ENCODE measurements around the gene STN1.
"Not testable (repeated sequence)": the region's sequence is repeated elsewhere in the genome, so short reads cannot be mapped to it uniquely, and the experiment has no call there.

The STN1 gene

GRCh38 chr10:103858360-103858759 lies 59.6 kb downstream of the STN1 start:
- no peak for DNase-seq

- DNase-seq: peak; percentile 18
These were observed 61.2 kb downstream of the STN1 start for GRCh38 chr10:103856797-103857170.

DNA sequence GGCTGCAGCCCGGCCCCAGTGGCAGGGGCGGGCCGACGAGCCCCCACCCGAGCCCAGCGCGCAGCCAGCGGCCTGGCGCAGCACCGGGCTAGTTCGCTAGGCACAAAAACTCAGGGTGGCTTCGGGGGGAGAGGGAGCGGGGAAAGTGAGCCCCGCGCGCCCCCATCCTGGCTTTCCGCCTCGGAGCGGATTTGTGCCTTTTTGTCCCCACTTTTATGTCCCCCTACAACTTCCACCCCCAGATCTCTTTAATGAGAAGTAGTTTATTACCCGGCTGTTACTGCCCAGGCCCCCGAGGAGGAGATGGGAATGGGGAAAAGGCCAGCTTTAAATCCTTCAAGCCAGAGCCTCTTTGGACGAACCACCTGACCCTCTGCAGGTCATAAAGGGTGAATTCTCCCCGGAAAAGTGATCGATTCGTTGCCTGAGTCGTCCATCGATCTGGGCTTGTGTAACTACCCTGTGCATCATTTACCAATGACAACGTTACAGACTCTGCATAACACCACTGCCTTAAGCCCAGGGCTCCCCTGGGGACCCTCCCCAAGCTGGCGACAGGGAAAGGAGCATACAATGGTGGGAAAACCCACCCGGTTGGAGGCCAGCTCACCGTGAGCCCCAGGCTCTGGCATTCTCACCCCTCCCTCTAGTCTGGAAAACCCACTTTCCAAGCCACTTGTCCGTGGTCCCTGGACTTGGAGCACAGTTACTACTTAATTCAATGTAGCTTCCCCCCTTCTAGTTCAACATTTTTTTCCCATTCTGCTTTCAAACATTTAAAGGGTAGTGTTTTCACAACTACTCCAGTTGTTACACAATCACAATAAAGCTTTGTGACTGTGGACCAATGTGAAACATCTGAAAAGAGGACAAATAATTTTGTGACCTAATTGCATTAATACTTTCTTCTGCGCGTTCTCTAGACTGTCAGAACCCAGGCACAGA lies 61.9 kb downstream of the STN1 start:
- DNase-seq: no peak

DNA sequence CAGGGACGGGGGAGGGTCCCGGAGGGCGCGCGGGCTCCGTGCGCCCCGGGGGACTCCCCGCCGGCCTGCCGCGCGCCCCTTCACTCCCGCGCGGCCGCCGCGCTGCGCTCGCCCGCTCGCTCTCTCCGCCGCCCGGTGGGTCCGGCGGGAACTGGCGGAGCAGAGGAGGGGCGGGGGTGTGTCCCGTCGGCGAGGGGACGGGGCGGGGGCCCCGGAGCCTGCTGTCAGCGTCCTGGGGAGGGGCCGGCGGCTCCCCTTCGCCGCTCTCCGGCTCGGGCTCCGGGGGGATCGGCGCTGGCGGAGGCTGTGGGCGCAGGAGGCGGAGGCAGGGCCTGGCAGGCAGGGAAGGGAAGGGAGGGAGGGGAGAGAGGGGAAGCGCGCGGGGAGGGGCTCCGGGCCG lies 62.6 kb downstream of the STN1 start, which contains the start of gene SH3PXD2A:
TSS of gene SH3PXD2A (minus strand) at position 153 of the 400 bp plus-strand sequence. CDS start 310 bp downstream, outside the sequence.
- DNase-seq: peak; percentile 63

- peak; percentile 56 for DNase-seq
These were observed 63.1 kb downstream of the STN1 start for GRCh38 chr10:103854686-103855391.

DNA sequence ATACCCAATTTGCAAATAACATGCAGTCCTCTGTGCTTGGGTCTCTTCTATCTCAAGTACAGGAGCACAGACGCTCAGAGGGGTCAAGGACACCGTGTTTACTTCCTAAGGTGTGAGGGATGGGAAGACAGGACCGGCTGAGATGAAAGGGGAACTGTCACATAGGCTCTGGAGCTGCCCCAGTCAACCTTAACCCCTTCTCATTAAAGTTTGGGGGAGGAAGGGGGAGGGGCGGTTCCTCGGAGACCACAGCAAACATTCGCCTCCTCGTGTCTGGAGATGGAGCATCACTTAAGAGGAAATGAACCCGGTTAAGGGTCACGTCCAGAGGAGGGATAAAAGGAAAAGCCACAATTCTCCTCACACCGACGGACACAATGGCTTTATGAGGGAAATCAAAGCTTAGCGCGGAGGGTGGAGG lies 63.7 kb downstream of the STN1 start:
- no peak for DNase-seq

DNA sequence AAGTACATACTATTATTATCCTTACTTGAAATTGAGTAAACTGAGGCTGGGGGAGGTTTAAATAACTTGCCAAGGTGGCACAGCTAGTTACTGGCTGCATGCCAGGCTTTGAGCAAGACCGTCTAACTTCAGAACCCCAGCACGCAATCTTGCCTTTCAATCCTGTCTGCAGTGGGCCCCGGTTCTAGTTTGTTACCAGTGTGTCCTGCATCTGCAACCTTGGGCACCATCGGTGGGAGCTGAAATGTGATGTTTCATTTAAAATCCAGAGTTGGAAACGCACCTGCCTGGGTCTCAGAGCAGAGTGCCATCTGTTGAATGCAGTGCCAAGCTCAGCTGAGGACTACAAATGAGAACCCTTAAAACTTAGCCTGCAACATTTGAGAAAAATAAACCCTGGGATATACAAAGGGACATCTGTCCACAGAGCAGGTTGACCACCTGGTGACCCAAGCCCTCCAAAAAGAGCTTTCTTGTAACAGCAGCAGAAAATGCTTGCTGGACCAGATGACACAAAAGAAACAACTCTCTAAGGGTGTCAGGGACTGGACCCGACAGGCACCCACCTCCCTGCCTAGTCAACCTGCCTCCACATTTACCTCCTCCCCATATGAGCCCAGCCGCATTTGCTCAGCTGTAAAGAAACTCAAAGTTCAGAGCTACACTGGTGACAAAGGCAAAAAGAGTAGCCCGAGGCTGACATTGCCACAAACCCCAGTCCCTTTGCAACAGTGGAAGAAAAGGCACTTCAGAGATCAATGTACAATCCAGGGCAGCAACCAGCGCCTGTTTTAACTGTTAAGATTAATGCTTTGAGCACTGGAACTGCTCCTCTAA lies 64.3 kb downstream of the STN1 start:
- peak; percentile 29 for DNase-seq

DNA sequence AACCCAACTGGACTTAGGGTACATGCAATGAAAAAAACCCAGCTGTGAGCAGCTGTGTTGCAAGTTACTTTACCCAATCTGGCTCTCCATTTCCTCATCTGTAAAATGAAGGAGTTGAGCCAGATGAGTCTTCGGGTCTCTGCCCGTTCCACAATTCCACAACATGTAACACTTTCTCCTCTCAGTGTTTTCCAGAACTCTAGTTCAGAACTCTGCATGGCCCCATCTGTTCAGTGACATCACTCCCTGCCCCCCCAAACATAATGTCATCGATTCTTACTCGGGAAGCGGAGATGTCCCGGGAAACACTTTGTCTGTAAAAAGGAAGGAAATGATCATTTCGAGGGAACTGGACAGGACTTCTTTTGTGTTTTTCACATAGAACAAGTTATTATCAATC lies 65.1 kb downstream of the STN1 start:
- no peak for DNase-seq

GRCh38 chr10:103852189-103852711 lies 65.7 kb downstream of the STN1 start:
- DNase-seq: no peak

- no peak for DNase-seq
These were observed 66.7 kb downstream of the STN1 start for GRCh38 chr10:103851261-103851660.

DNA sequence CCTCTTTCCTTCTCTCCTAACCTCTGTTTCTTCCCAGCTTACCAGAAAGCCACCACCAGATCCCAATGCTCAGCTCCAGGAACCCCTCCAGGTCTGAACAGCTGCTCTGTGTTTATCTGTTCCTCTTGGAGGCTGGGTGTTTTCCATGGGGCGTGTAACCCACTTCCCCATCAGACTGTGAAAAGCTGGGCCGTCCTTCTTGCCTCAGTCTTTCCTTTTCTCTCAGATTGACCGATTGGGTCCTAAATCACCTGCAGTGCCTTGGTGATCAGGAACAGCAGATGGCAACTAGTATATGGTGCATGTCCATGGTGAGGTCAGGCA lies 67.5 kb downstream of the STN1 start:
- DNase-seq: peak; percentile 26

GRCh38 chr10:103849880-103850571 lies 68.0 kb downstream of the STN1 start:
- peak; percentile 68 for DNase-seq

DNA sequence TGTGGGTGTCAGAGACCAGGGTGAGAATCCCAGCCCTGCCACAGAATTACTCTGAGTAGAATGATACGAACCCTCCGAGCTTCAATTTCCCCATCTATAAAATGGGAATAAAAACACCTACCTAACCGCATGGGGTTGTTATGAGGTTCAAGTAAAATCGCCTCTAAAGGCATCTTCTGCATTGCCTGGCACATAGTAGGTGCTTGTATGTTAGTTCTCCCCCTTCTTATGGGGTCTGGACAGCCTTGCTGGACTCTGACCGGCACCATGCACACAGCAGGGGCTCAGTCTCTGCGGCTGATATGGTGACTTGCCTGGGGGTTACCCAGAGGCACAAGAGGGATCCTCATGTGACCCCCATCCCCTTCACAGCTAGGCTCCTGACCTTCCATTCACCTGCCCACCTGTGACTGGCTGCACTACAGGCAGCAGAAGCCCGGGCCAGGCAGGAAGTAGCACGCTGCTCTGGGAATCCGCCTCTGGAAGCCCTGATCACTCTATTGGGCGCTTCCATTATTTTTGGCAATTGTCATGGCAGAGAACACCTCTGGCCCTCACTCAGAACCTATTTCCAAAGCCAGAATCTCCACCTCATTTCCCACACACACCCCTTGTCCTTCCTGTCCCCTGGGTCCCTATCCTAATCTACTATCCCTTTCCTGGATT lies 68.6 kb downstream of the STN1 start:
- peak; percentile 62 for DNase-seq

DNA sequence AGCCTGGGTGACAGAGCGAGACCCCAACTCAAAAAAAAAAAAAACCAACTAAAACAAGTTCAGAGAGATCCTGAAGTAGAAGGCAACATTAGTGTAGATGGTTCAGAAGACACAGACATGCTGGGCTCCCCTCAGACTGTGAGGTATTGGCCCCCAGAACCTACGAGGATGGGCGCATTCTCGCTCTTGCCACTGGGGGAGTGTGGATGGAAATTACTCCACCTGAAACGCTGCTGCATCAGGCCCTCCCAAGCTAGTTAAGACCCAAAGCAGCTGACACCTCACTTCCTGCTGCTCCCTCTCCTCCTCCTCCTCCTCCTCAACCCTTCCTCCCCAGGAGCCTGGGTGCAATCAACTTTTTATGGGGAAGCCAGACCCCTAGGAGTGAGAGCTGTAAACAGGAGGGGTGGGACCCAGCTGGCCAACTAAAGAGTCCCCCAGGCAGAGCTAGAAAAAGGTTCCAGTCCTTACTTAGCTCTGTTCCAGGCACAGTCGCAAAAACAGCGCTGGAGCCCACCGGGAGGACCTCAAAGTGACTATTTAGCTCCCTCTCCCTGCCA lies 70.0 kb downstream of the STN1 start:
- peak; percentile 45 for DNase-seq

GRCh38 chr10:103847346-103847745 lies 70.6 kb downstream of the STN1 start:
- no peak for DNase-seq

DNA sequence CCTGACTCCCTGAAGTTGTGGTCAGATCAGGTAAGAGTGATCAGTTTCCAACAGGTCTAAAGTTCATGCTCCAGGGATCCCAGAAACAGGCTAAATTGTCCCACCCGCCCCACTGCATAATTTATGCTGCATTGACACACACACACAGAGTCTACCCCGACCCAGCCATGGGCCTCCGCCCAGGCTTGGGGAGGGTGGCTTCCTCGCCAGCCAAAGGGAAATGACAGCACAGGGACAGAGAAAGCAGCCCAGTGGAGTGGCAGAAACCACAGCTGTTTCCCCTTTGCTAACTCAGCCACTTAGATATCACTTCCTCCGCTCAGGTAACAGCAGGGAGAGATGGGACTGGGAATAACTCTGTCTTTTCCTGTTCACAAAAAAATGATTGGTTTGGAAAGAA lies 72.0 kb downstream of the STN1 start:
- DNase-seq: no peak

DNA sequence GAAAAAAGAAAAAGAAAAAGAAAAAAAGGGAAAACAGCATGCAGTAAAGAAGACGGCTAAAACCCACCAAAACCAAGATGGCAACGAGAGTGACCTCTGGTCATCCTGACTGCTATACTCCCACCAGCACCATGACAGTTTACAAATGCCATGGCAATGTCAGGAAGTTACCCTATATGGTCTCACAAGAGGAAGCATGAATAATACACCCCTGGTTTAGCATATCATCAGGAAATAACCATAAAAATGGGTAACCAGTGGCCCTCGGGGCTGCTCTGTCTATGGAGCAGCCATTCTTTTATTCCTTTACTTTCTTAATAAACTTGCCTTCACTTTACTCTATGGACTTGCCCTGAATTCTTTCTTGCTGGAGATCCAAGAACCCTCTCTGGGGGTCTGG lies 72.6 kb downstream of the STN1 start:
- not testable (repeated sequence) for DNase-seq

- DNase-seq: peak; percentile 44
These were observed 74.0 kb downstream of the STN1 start for GRCh38 chr10:103843854-103844570.

- DNase-seq: peak; percentile 22
These were observed 74.9 kb downstream of the STN1 start for GRCh38 chr10:103843045-103843444.

DNA sequence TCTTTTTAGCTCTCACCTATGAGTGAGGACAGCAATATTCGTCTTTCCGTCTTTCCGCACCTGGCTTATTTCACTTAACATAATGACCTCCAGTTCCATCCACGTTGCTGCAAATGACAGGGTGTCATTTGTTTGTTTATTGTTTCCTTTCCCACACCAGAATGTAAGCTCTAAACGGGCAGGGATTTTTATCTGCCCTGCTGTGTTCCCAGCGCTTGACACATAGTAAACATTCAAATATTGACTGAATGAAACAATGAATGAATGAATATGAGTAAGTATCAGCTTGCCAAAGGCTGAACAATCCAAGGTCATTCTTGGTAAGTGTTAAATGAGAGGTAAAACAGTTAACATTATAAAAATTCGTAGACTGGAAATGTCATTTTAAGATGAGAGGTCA lies 75.4 kb downstream of the STN1 start:
- DNase-seq: peak; percentile 79

DNA sequence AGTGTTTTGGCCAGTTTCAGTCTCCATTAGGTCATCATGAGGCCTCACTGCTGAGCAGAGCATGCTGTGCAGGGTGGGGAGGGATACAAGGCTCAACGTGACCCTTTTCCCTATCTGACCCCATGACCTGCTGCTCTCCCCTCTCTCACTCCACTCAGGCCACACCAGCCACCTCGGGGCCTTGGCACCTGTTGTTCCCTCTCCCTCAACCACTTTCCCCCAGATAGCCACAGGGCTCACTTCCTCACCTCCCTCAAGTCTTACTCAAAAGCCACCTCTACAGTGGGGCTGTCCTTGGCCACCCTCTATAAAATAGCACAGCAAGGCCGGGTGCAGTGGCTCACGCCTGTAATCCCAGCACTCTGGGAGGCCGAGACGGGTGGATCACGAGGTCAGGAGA lies 76.5 kb downstream of the STN1 start:
- DNase-seq: no peak

All from NCI-H69 (cell line).